Panc1 (cell line): Measurements from ENCODE around the gene ME2.

Experiments
- POLR2AphosphoS5 ChIP-seq: IDR thresholded peaks from 2 replicates; pipeline ENCODE4 v1.6.1; 2012; ENCODE audit warnings: mild to moderate bottlenecking, low read depth, low read length, moderate library complexity
- TF ChIP-seq, protein P1 (sequence below): fragments of 450-650 bp; IDR thresholded peaks from 2 replicates; pipeline ENCODE4 v1.5.1; 2017; ENCODE audit warnings: mild to moderate bottlenecking
- TF ChIP-seq, protein P2 (sequence below), 2 experiments: IDR thresholded peaks; 2 replicates each; pipeline ENCODE4 v1.6.1; 2011 to 2012; ENCODE audit warnings: low read depth in 2 of 2, control low read depth in 1 of 2, low read length in 1 of 2, mild to moderate bottlenecking in 1 of 2, moderate library complexity in 1 of 2; ENCODE audit not compliant: insufficient read depth in 1 of 2

DNA sequence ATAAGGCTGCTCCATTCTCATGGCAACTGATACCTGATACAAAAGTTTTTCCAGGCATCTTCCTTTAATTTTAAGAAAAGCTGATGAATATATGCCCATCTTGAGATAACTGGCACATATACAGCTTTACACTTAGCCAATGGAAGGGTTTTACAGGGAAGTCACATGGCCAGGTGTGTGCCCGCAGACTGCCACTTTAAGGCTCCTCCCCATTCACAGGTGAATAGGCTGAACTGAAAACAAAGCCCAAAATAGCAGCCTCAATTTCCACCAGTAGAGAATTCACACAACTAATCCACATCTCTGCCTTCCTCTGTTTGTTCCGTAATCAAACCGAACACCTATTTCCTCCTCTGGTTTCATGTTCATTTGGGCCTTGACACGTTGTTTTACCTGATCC lies 9.8 kb upstream of the ME2 start:
- TF ChIP-seq, protein P1, sequence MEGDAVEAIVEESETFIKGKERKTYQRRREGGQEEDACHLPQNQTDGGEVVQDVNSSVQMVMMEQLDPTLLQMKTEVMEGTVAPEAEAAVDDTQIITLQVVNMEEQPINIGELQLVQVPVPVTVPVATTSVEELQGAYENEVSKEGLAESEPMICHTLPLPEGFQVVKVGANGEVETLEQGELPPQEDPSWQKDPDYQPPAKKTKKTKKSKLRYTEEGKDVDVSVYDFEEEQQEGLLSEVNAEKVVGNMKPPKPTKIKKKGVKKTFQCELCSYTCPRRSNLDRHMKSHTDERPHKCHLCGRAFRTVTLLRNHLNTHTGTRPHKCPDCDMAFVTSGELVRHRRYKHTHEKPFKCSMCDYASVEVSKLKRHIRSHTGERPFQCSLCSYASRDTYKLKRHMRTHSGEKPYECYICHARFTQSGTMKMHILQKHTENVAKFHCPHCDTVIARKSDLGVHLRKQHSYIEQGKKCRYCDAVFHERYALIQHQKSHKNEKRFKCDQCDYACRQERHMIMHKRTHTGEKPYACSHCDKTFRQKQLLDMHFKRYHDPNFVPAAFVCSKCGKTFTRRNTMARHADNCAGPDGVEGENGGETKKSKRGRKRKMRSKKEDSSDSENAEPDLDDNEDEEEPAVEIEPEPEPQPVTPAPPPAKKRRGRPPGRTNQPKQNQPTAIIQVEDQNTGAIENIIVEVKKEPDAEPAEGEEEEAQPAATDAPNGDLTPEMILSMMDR: no peak
- TF ChIP-seq, protein P2, sequence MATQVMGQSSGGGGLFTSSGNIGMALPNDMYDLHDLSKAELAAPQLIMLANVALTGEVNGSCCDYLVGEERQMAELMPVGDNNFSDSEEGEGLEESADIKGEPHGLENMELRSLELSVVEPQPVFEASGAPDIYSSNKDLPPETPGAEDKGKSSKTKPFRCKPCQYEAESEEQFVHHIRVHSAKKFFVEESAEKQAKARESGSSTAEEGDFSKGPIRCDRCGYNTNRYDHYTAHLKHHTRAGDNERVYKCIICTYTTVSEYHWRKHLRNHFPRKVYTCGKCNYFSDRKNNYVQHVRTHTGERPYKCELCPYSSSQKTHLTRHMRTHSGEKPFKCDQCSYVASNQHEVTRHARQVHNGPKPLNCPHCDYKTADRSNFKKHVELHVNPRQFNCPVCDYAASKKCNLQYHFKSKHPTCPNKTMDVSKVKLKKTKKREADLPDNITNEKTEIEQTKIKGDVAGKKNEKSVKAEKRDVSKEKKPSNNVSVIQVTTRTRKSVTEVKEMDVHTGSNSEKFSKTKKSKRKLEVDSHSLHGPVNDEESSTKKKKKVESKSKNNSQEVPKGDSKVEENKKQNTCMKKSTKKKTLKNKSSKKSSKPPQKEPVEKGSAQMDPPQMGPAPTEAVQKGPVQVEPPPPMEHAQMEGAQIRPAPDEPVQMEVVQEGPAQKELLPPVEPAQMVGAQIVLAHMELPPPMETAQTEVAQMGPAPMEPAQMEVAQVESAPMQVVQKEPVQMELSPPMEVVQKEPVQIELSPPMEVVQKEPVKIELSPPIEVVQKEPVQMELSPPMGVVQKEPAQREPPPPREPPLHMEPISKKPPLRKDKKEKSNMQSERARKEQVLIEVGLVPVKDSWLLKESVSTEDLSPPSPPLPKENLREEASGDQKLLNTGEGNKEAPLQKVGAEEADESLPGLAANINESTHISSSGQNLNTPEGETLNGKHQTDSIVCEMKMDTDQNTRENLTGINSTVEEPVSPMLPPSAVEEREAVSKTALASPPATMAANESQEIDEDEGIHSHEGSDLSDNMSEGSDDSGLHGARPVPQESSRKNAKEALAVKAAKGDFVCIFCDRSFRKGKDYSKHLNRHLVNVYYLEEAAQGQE (IDR thresholded peaks at IDR 0.05; ENCODE audit: insufficient read depth in 1 of 2, low read depth in 2 of 2, low read length in 1 of 2): no peak
- no peak for TF ChIP-seq POLR2AphosphoS5
